NK-92 treated with Interleukin-12 subunit alpha and Interleukin-12 subunit beta, amount 100 ng/mL, for 24 hours (cell line): Measurements from ENCODE around the gene TTC27.
"Not testable (repeated sequence)": the region's sequence is repeated elsewhere in the genome, so short reads cannot be mapped to it uniquely, and the experiment has no call there.

Source experiments
- DNase-seq: peaks from one replicate; lab custom pipeline; 2025; lab: John Stamatoyannopoulos, UW

The TTC27 gene

DNA sequence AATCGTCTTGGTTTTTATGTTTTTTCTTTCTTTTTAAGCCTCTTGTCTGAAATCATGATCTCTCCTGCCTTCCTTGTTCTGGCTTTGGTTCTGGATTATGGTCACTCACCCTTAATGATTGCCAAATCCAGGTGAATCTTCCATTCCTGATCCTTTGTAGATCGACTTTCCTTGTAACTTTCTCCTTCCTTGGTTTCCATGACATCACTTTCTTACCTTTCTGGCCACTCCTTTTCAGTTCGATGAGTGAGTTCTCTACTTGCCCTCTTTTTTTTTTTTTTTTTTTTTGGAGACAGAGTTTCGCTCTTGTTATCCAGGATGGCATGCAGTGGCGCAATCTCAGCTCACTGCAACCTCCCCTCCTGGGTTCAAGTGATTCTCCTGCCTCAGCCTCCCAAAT, 179.8 kb downstream of the TTC27 start:
- DNase-seq = no peak

DNA sequence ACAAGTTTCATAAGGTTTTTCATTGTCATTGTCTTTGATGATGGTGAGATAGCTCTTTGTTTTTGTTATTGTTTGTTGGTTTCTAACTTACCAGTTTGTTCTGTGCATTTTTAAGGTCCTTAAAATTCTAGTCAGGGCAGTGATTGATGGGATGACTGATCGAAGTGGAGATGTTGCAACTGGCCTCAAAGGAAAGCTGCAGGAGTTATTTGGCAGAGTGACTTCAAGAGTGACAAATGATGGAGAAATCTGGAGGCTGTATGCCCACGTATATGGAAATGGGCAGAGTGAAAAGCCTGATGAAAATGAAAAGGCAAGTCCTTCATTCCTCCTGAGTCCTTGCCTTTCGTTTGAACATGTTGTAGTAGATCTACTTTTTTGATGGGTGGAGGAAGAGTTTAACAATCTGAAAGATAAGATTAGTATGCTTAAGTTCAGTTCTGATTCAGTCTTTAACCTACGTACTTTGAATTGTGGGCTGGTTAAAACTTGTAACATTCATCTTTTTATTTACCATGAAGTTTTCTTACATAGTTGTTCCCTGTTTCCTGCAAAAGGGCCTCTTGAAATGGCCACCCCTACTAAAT, 183.2 kb downstream of the TTC27 start:
- no peak for DNase-seq

DNA sequence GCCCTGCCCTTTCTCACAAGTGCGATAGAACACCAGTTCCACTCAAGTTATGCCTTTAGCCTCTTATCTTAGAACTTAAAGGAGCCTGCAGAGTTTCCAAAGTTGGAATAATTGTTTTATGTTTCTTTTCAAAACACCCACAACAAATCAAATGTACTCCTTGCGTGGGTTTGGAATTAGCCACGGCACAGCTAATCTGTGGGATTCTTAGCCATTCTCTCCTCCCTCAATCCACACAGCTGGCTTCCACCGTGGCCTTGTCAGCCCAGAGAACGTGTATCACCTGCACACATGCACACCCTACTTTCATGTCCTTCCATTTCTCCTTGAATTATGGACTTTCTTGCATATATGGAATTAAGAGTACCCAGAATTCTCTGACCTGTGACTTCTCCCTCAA, 183.8 kb downstream of the TTC27 start:
- DNase-seq = no peak

DNA sequence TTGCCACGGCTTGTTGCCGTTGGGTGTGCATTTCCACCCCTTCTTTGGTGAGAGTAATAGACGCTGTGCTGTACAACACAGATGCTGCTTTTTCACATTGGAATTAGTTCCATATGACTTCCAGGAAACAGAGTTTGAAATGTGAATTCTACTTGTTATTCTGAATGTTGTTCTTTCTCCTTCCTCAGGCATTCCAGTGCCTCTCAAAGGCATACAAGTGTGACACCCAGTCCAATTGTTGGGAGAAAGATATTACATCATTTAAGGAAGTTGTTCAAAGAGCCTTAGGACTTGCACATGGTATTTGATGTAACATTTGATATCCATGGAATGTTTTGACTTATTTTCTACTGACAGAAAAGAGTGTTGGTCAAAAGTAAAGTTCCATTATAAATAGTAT, 184.5 kb downstream of the TTC27 start:
- no peak for DNase-seq

DNA sequence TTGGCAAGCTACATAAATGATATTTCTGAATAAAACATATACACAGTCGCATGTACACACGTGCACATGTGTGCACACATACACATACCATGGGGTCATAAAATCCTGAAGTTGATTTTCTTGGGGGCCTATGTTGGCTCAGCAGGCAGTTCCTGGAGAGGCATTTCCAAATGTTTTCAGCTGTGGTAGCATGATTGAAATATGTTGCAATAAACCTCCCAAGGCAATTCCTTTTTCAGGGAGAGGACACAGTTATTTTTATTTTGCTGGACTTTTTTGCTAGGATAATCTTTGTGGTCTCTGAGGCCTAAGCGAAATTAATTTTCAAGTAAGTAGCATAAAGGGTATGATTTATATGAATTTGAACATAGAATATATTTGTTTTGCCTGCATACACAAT, 192.2 kb downstream of the TTC27 start:
- DNase-seq = no peak

DNA sequence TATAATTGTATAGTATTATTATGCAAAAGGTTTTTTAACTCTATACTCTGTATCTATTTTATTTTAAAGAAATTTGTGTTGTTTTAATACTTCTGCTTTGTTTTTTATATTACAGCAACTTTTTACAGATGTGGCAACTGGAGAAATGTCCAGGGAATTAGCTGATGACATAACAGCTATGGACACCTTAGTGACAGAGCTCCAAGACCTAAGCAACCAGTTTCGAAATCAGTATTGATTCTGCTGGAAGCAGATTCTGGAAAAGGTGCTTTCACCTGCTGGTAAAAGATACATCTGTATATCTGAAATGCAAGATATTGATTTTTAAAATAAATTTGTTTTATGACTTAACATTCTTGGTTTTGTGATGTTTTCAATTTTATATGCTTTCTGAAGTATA, 192.9 kb downstream of the TTC27 start:
- DNase-seq = no peak

DNA sequence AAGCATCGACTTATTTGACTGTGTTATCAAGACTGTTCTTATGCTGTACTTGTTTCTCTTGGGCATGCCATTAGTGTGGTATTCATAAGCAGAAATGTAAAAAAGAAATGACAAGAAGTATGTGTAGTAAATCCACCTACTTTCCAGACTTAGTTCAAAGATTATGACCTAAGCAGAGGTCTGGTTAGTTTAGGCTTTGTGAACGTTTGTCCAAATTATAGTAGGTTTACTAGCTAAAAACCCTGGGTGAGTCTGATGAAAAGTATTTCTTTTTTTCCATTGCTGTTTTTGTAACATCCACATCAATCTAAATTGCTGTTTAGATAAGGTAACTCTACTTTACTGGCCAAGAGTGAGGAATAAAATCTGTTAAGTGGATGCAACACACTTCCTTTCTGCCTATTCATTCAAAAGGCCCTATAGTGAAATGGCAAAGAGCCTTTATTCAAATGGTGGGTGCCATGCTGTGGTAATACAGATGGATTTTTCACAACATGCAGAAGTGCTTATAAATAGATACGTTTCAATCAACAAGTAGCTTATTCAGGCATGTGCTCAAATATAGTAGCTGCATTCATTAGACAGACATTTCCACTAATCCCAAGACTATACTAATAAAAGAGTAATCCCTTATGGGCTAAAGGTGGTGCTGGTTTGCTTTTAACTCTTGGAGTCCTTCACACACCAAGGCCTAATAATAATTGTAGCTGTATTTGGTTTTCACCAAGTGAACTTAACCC, 196.4 kb downstream of the TTC27 start:
- no peak for DNase-seq

DNA sequence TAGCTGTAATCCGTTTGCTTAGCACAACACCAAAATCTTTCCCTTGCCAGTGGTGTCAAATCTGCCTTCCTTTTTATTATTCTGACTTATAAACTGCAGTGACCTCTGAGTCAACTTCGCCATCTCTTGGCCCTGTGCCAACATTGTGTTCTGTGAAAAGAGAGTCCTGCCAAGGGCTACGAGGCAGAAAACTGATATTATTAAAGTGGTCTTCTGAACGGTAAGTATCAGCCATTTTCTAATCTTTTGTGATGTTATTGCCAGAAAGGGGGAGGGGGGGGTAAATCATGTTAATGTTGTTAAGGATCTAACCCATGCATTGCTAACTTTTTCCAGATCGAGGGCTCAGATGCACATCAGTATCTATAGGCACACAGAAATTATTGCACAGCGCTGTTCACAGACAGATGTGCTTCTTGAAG, 197.5 kb downstream of the TTC27 start:
- DNase-seq = no peak

DNA sequence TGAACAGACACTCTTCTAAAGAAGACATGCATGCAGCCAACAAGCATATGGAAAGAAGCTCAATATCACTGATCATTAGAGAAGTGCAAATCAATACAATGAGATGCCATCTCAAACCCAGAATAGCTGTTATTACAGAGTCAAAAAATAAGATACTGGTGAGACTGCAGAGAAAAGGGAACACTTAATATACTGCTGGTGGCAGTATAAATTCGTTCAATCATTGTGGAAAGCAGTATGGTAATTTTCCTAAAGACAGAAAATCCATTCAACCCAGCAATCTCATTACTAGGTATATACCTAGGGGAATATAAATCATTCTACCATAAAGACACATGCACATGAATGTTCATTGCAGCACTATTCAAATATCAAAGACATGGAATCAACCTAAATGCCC, 202.3 kb downstream of the TTC27 start:
- DNase-seq = no peak

DNA sequence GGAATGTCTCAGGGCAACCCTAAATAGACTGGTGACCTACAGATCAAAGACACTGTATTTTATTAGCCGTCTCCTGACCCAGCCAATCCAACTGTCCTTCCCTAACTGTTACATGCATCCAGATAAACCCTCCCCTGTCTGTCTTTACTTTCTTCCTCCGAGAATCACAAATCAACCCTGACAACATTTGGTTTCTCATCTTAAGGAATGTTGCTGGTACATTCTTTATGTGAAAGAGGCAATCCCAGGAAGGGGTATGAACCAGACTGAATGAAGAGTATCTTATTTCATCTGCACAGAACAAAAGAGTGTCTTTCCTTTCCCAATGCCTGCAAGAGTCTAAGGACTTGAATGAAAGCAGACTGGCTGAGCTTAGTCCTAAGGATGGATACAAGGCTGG, 205.0 kb downstream of the TTC27 start:
- no peak for DNase-seq

DNA sequence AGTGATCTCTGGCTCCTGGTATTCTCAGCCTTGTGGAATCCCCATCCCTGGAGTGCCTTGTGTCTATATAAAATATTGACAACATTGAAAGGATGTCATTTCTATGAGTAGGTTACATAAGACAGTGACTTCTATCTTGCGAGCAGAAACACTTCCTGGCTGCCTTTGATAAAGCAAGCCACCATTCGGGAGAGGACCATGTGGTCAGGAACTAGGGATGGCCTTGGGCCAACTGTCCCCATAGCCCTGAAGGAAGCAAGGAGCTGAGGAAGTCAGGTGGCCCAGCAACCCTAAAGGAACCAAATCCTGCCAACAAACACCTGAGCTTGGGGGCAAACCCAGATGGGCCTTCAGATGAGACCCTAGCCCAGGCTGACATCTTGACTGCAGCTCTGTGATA, 205.9 kb downstream of the TTC27 start:
- no peak for DNase-seq

DNA sequence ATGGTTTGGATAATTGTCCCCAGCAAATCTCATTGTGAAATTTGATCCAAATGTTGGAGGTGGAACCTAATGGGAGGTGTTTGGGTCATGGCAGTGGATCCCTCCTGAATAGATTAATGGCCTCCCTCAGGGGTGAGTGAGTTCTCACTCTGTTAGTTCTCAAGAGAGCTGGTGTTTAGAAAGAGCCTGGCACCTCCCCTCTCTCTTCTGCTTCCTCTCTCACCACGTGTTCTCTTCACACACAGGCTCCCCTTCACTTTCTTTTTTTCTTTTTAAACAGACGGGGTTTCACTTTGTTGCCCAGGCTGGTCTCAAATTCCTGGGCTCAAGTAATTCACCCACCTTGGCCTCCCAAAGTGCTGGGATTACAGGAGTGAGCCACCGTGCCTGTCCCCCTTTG, 207.3 kb downstream of the TTC27 start:
- no peak for DNase-seq

DNA sequence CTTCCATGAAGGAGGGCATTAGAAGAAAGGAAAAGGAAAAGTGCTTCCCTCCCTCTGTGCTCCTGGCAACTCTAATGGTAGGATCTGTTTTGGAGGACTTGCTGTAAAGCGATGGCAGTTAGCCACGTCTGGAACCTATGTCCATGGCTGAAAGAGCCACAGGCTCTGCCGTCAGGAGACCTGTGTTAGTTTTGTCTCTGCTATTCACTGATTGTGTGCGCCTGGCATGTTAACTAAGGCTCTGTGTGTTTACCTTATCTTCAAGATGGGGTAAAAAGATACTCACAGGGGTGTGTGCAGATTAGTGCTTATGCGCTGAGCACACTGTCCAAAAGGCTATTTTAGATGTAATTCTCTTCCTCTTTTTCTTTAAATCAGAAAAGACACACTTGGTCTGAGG, 209.1 kb downstream of the TTC27 start:
- DNase-seq = no peak

DNA sequence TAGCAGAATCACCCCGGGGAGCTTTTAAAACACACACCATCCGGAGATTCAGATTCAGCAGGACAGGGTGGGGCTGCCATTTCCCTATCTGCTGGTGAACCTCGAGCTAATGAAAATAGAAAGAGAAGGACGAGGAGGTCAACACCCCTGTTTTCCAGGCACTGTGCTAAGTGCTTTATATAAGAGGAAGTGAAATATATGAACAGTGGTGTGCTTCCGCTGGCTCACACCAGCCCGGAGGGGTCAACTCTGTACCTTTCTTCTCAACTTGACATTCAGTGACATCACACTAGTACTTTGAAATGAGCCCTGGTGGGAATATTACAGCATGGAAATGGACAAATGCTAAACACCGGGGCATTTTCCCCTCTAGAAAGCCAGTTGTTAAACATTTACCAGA, 210.6 kb downstream of the TTC27 start:
- no peak for DNase-seq

DNA sequence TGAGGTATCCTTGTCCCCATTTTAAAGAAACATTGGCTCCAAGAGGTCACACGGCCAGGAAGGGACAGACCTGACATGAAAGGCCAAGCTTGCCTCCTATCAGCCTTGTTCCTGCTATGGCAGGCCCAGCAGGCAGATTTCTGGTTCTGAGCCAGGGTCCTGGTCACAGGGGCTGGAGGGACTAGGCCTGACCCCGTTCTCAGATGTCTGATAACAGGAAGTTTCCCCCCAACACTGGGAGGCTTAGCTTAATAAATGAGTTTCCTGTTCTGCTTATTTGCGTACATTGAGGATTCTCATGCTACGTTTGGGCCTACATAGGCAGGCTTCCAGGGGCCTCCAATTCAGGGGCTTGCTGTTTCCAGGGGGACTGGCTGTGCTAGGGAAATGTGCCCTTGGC, 211.1 kb downstream of the TTC27 start:
- DNase-seq = no peak

DNA sequence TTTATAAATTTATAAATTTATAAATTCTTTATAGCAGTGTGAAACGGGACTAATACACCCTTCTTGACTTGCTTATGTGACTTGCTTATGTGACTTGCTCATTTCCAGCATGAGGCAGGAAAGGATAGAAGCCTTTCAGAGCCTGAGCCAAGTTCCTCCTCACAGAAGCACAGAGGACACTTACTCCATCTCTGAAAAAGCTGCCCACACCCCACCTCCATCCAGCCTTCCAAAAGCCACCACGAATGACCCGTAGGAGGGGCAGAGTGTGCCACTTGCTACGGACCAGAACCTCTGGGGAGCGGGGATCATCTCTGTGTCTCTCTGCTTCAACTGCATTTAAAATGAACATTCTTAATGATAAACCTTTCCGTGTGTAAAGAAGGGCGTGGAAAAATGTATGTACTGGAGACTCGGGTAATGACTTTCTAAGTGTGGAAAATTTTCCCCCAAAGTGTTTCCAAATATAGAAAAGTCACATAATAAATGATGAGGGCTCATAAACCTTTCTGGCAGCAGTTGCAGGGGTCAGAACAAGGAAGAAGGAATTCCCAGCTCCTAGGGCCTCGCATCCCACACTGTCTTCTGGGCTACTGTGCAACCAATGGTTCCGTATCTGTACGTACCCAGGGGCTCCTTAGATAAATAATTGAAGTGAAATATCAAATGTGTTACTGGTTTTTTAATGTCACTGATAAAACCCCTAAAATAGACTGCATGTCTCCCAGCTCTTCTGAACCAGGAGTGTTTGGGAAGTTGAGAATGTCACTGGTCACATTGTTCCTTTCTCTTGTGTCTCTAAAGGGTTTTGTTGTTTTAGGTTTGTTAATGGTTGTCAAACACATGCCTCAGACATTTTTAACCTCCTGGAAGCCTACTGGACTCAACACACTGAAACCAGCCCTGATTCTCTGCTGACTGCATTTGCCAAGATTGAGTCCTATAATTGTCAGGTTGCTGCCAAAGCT, 214.4 kb downstream of the TTC27 start:
- no peak for DNase-seq

DNA sequence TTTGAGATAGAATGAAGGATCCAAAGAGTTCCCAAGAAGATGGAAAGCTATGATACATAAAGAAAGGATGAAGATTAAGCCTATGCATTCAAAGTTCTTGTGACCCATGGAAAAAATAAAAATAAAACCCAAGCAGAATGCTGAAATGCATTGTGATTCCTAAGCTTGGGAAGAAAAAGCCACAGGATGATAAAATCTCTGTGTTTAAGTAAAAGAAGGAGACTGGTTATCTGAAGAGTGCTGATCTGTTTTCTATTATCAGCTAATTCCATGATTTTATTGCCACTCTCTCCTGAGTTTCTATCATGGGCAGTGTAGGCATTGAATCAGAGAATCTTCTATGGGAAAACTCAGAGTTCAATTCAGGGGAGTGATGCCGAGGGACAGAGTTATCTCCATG, 215.8 kb downstream of the TTC27 start:
- no peak for DNase-seq

DNA sequence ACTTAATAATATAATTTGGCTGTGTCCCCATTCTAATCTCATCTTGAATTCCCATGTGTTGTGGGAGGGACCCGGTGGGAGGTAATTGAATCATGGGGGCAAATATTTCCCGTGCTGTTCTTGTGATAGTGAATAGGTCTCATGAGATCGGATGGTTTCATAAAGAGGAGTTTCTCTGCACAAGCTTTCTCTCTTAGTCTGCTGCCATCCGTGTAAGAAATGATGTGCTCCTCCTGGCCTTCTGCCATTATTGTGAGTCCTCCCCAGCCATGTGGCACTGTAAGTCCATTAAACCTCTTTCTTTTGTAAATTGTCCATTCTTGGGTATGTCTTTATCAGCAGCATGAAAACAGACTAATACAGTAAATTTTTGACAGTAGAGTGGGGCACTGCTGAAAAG, 216.4 kb downstream of the TTC27 start:
- no peak for DNase-seq

DNA sequence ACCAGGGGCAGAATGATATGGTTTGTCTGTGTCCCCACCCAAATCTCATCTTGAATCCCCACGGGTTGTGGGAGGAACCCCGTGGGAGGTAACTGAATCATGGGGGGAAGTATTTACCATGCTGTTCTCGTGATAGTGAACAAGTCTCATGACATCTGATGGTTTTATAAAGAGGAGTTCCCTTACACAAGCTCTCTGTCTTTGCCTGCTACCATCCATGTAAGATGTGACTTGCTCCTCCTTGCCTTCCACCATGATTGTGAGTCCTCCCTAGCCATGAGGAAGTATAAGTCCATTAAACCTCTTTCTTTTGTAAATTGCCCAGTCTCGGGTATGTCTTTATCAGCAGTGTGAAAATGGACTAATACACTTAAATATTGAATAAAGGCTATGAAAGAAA, 218.4 kb downstream of the TTC27 start:
- DNase-seq = not testable (repeated sequence)

DNA sequence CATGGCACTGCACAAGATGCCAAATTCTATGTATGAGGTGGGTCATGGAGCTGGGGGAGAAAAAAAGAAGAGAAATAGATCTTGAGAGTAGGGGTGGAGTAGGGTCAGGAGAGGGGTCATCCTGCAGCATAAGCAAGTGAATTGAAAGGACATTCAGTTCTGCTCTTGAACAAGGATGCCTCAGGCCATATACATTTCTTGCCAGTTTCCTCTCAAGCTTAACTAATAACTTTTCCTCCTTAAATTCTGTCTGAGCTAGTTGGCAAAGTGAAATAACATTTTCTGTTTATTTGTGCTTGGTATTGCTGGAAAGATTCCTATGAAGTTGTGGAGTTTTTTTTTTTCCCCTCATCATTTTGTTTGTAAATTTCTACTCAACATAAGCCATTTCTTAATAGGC, 219.9 kb downstream of the TTC27 start:
- DNase-seq = no peak

DNA sequence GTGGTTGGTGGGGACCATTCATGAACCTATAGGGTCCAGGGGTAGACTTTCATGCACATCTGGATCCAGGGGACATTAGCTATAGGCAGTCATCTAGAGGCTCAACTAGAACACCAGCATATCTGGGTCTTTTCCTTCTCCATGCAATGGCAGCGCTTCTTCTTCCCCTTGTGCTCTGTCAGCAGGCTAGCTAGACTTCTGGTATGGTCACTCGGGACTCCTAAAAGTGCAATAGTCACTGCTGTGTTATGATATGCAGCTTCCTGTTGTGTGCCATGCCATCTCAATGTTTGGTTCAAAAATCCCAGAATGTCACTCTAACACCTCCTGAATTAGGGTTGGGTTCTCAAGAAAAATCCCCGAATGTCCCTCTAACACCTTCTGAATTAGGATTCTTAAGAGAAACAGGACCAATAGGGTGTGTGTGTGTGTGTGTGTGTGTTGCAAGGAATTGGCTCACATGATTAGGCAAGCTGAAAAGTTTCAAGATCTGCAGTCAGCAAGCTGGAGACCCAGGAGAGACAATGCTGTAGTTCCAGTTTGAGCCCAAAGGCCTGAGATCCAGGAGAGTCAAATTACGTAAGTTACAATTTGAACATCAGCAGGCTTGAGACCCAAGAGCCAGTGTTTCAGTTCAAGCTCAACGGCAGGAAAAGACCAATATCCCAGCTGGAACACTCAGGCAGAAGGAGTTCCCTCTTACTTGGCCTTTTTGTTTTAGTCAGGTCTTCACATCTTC, 221.8 kb downstream of the TTC27 start:
- DNase-seq = no peak

DNA sequence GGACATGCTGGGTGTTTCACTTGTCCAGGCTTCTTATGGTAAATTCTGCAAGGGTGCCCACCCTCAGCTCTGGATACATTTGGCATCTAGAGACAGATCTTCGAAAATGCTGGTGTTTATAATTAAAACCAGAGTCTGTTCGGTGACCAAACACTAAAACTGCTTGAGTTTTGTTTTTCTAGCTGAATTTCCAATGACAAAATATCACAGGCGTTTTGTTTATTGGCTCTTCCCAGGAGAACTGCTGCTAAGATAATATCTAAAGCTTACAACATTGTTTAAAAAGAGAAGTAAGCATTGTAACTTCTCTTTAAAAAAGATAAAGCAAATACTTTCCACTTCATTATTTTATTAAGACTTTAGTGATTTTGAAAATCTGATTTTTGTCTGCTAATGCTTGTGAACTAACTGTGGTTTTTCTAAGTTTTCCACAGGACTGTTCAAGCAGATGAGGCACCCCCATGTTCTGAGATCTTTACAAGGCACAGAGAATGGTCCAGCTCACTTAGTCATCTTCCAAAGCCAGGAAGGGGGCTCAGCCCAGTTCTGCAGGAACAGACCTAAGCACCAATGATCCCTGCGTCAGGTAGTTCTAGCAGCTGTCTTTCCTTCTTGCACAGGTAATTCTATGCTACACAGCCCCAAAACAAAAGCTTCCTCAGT, 224.1 kb downstream of the TTC27 start:
- no peak for DNase-seq
